Adrenal gland (tissue), 5 donors: ENCODE measurements around the gene FGD5.
"Not testable (repeated sequence)": the region's sequence is repeated elsewhere in the genome, so short reads cannot be mapped to it uniquely, and the experiment has no call there.

Experiments used
- POLR2A ChIP-seq, 2 donors: fragments of 450-650 bp; IDR thresholded peaks; one replicate each; pipeline ENCODE4 v1.6.1; 2017; ENCODE audit warnings: antibody characterized with exemption in 2 of 2, mild to moderate bottlenecking in 2 of 2, moderate library complexity in 1 of 2
- TF ChIP-seq, protein P1 (sequence below), 6 experiments: fragments of 450-650 bp in 4 of 6; fragments of 200-600 bp in 2 of 6; sonication (generic) in 1 of 6; IDR thresholded peaks; 1 replicate in 5 of 6; 2 replicates in 1 of 6; pipeline versions ENCODE4 v1.5.1 to v1.8.0; 2016 to 2021; ENCODE audit warnings: antibody characterized with exemption in 6 of 6, mild to moderate bottlenecking in 2 of 6, moderate library complexity in 1 of 6
- donor health status: DM: no; HTN: no; CAD: no.

DNA sequence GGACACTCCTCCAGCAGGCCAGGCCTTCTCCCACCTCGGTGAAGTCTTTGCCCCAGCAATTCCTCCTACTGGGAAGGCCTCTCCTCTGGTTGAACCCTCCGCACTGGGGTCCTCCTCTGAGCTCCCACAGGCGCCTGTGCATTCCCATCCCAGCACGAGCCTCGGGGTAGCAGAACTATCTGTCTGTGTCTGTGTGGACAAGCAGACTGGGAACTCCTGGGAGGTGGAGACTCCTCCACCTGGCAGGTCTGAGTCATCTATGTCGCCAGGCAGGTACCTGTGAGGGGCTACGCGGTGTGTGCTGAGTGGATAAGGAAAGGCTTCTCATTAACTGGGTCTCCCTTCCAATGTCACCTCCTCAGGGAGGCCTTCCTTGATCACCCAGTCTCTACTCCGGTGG lies 9.2 kb upstream of the FGD5 start:
- not testable (repeated sequence) for TF ChIP-seq POLR2A (IDR thresholded peaks at IDR 0.05)
- TF ChIP-seq, protein P1, sequence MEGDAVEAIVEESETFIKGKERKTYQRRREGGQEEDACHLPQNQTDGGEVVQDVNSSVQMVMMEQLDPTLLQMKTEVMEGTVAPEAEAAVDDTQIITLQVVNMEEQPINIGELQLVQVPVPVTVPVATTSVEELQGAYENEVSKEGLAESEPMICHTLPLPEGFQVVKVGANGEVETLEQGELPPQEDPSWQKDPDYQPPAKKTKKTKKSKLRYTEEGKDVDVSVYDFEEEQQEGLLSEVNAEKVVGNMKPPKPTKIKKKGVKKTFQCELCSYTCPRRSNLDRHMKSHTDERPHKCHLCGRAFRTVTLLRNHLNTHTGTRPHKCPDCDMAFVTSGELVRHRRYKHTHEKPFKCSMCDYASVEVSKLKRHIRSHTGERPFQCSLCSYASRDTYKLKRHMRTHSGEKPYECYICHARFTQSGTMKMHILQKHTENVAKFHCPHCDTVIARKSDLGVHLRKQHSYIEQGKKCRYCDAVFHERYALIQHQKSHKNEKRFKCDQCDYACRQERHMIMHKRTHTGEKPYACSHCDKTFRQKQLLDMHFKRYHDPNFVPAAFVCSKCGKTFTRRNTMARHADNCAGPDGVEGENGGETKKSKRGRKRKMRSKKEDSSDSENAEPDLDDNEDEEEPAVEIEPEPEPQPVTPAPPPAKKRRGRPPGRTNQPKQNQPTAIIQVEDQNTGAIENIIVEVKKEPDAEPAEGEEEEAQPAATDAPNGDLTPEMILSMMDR (IDR thresholded peaks at IDR 0.05): not testable (repeated sequence)
